Esophagus (tissue), 2 donors: ENCODE data around the gene PIEZO2. TPM values are rescaled to one million over a fixed set of nuclear protein-coding genes. Genes with fewer than 3 reads are reported as not detected.
"Not testable (repeated sequence)": the region's sequence is repeated elsewhere in the genome, so short reads cannot be mapped to it uniquely, and the experiment has no call there.

Experiments
- H3K27ac ChIP-seq, 2 donors: one replicate each; pipeline ENCODE4 v1.5.1; 2013; ENCODE audit warnings: low read depth in 2 of 2, mild to moderate bottlenecking in 2 of 2, inconsistent platforms in 1 of 2, low read length in 1 of 2, moderate library complexity in 1 of 2
- H3K27me3 ChIP-seq, 2 donors: one replicate each; pipeline ENCODE4 v1.6.1; 2013; ENCODE audit warnings: low read length in 2 of 2, control low read depth in 1 of 2, mild to moderate bottlenecking in 1 of 2; ENCODE audit not compliant: insufficient read depth in 2 of 2, control insufficient read depth in 1 of 2
- H3K36me3 ChIP-seq, 2 donors: one replicate each; pipeline ENCODE4 v1.6.1; 2013; ENCODE audit warnings: low read length in 1 of 2; ENCODE audit not compliant: control insufficient read depth in 2 of 2, insufficient read depth in 2 of 2
- H3K4me1 ChIP-seq, 2 donors: one replicate each; pipeline ENCODE4 v1.6.1; 2013; ENCODE audit warnings: low read length in 1 of 2; ENCODE audit not compliant: control insufficient read depth in 2 of 2, insufficient read depth in 2 of 2
- H3K4me3 ChIP-seq, 2 donors: one replicate each; pipeline ENCODE4 v1.5.1; 2013; ENCODE audit warnings: low read length in 2 of 2, mild to moderate bottlenecking in 2 of 2, low read depth in 1 of 2, moderate library complexity in 1 of 2
- H3K9me3 ChIP-seq, 2 donors: one replicate each; pipeline ENCODE4 v1.6.1; 2013; ENCODE audit warnings: mild to moderate bottlenecking in 2 of 2, low read depth in 1 of 2, low read length in 1 of 2, moderate library complexity in 1 of 2; ENCODE audit not compliant: control insufficient read depth in 2 of 2, insufficient read depth in 1 of 2
- WGBS, 2 donors: extraction: QIAGEN DNeasy Blood & Tissue Kit; methylation state at CpG; one replicate each; pipeline ENCODE4 v1.1.7; 2013; 5-methylcytosine and 5-hydroxymethylcytosine counted together
- polyA plus RNA-seq, 2 donors: library from polyadenylated mRNA; stranded (reverse); fragments of 200-250 nt; gene quantifications; one replicate each; pipeline ENCODE4 v1.2.3, GENCODE V29; 2013
- donor health status: healthy with polysubstance abuse.
- donor health status: Bipolar disorder and iron deficiency.

Gene PIEZO2
- polyA plus RNA-seq, 2 donors = 0.37 to 0.66 TPM

GRCh38 chr18:10923141-10923540 is 226.2 kb downstream of the PIEZO2 start:
- no peaks in the 10 kb centered on the region for H3K4me1 ChIP-seq
- WGBS, 2 donors = 70 to 71% methylated on average over 4 of the region's 4 CpGs

GRCh38 chr18:10922712-10923111 is 226.7 kb downstream of the PIEZO2 start:
- not testable (repeated sequence) for H3K4me1 ChIP-seq, H3K27ac ChIP-seq, H3K9me3 ChIP-seq, H3K4me3 ChIP-seq, H3K36me3 ChIP-seq, H3K27me3 ChIP-seq
- WGBS, 2 donors = 89 to 90% methylated on average over 1 of the region's 1 CpG

More at GRCh38 chr18:10923141-10923540, 226.2 kb downstream of the PIEZO2 start:
- no peak overlapping the region for H3K27ac ChIP-seq
- no peak overlapping the region for H3K4me3 ChIP-seq
- no peaks in the 10 kb centered on the region for H3K9me3 ChIP-seq
- H3K36me3 ChIP-seq = no peaks in the 10 kb centered on the region
- H3K27me3 ChIP-seq = no peaks in the 10 kb centered on the region

- not testable (repeated sequence) for H3K4me1 ChIP-seq, H3K36me3 ChIP-seq, H3K27ac ChIP-seq, H3K27me3 ChIP-seq, H3K4me3 ChIP-seq, H3K9me3 ChIP-seq
- 78 to 79% methylated on average over 6 of the region's 6 CpGs for WGBS, 2 donors
Observed at GRCh38 chr18:10920309-10920708, 229.1 kb downstream of the PIEZO2 start.

GRCh38 chr18:10919851-10920250 is 229.5 kb downstream of the PIEZO2 start:
- Histone ChIP-seq H3K9me3 (no peaks in the 10 kb centered on the region), H3K27ac (no peak overlapping the region), H3K27me3 (no peaks in the 10 kb centered on the region), H3K36me3 (no peaks in the 10 kb centered on the region), H3K4me3 (no peak overlapping the region), H3K4me1 (no peaks in the 10 kb centered on the region)
- 81 to 85% methylated on average over 2 of the region's 2 CpGs for WGBS, 2 donors

GRCh38 chr18:10916865-10917264 is 232.5 kb downstream of the PIEZO2 start:
- no peaks in the 10 kb centered on the region for H3K27me3 ChIP-seq
- no peak overlapping the region for H3K27ac ChIP-seq
- H3K4me3 ChIP-seq = no peak overlapping the region
- 47% methylated on average over 4 of the region's 4 CpGs for WGBS, 2 donors
- H3K36me3 ChIP-seq = no peaks in the 10 kb centered on the region
- no peaks in the 10 kb centered on the region for H3K4me1 ChIP-seq
- H3K9me3 ChIP-seq = no peaks in the 10 kb centered on the region

- Histone ChIP-seq H3K27me3 (no peaks in the 10 kb centered on the region), H3K27ac (no peak overlapping the region), H3K4me3 (no peak overlapping the region), H3K4me1 (no peaks in the 10 kb centered on the region), H3K9me3 (no peaks in the 10 kb centered on the region), H3K36me3 (no peaks in the 10 kb centered on the region)
- WGBS, 2 donors = 75 to 91% methylated on average over 10 to 23 of the region's 23 CpGs
Observed at GRCh38 chr18:10916387-10916786, 233.0 kb downstream of the PIEZO2 start.

- H3K4me1 ChIP-seq, H3K27ac ChIP-seq, H3K36me3 ChIP-seq, H3K4me3 ChIP-seq, H3K27me3 ChIP-seq, H3K9me3 ChIP-seq: not testable (repeated sequence)
- 95 to 97% methylated on average over 5 of the region's 5 CpGs for WGBS, 2 donors
Observed at GRCh38 chr18:10915748-10916147, 233.6 kb downstream of the PIEZO2 start.

- H3K4me3 ChIP-seq, H3K9me3 ChIP-seq, H3K36me3 ChIP-seq, H3K4me1 ChIP-seq, H3K27me3 ChIP-seq, H3K27ac ChIP-seq: not testable (repeated sequence)
- WGBS, 2 donors = 71 to 73% methylated on average over 6 of the region's 8 CpGs
Observed at GRCh38 chr18:10914610-10915009, 234.8 kb downstream of the PIEZO2 start.

- Histone ChIP-seq H3K36me3 (no peaks in the 10 kb centered on the region), H3K4me1 (no peaks in the 10 kb centered on the region), H3K4me3 (no peak overlapping the region), H3K27ac (no peak overlapping the region), H3K9me3 (no peaks in the 10 kb centered on the region), H3K27me3 (no peaks in the 10 kb centered on the region)
- WGBS, 2 donors = 32 to 43% methylated on average over 4 of the region's 4 CpGs
Observed at GRCh38 chr18:10913919-10914318, 235.4 kb downstream of the PIEZO2 start.

- H3K27ac ChIP-seq = no peak overlapping the region
- 70 to 72% methylated on average over 6 of the region's 6 CpGs for whole genome bisulfite sequencing, 2 donors
Observed at GRCh38 chr18:10912790-10913545, 236.4 kb downstream of the PIEZO2 start.

More at GRCh38 chr18:10912790-10913545, 236.4 kb downstream of the PIEZO2 start:
- Histone ChIP-seq H3K27me3 (no peaks in the 10 kb centered on the region), H3K36me3 (no peaks in the 10 kb centered on the region), H3K4me1 (no peaks in the 10 kb centered on the region), H3K9me3 (no peaks in the 10 kb centered on the region), H3K4me3 (no peak overlapping the region)
